ENCODE data around the gene CFAP20. TPM values are rescaled to one million over a fixed set of nuclear protein-coding genes. Genes with fewer than 3 reads are reported as not detected.

The CFAP20 gene
- total and polyA plus RNA-seq, 5 donors from 2014 or later, result 41.9 to 147 (median 52.3) TPM

DNA sequence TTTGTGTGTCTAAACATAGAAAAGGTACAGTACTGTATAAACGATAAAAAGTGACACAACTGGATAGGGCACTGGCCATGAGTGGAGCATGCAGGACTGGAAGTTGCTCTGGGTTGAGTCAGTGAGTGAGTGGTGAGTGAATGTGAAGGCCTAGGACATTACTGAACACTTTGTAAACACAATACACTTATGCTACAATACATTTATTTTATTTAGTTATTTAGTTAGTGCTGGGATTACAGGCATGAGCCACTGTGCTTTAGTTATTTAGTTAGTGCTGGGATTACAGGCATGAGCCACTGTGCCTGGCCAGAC is 4.6 kb downstream of the CFAP20 start:
- H3K4me3 Mint-ChIP-seq, result peak overlapping the region in 2 of 4 donors; percentile 21 to 55
- no peaks in the 10 kb centered on the region for H3K36me3 Mint-ChIP-seq

DNA sequence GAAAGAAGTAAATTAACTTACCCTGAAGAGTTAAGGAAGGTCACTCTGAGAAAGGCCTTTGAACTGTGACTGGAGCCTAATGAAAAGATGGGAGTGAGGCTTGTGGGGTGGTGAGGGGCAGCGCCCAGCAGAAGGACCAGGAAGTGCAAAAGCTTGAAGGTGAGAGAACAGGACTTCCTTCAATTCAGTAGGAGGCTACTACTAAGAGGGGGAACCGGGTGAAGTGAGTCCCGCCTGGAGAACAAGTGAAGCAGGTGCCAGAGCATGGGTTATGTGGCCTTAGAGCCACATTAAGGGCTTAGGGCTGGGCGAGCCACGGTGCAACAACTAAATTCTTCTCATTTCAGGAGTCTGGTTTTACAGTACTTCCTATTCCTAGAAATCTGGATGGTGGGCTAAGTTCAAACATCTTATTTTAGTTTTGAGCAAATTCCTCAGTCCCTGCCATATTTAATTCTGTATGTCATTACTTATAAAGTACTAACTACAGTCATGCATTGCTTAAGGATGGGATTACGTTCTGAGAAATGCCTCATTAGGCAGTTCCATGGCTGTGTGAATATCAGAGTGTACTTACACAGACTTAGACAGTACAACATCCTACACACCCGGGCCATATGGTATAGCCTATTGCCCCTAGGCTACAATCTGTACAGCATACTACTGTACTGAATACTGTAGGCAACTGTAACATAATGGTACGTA is 5.1 kb downstream of the CFAP20 start:
- Mint-ChIP-seq H3K27ac (peak overlapping the region in 2 of 3 donors; percentile 74 to 93), H3K27me3 (peaks cover under 1% of the 10 kb centered on the region), H3K4me1 (peaks cover 43 to 82% (median 63%) of the 10 kb centered on the region in 4 donors), H3K36me3 (no peaks in the 10 kb centered on the region), H3K9me3 (no peaks in the 10 kb centered on the region), H3K4me3 (peak overlapping the region in 2 of 4 donors; percentile 9 to 55)
- DNase-seq (no peak), ATAC-seq (ENCODE audit: low read depth in 2 of 2) (no peak)
- Histone ChIP-seq H3K27me3 (ENCODE audit: control insufficient read depth, insufficient read depth, low read length) (no peaks in the 10 kb centered on the region), H3K4me1 (ENCODE audit: control insufficient read depth, insufficient read depth, low read length, poor library complexity, severe bottlenecking) (peaks cover 58% of the 10 kb centered on the region), H3K4me3 (ENCODE audit: low read depth, low read length) (no peak overlapping the region), H3K9me3 (ENCODE audit: control insufficient read depth in 2 of 2, low read length in 2 of 2) (no peaks in the 10 kb centered on the region), H3K27ac (ENCODE audit: insufficient read depth, low read length, poor library complexity, severe bottlenecking) (no peak overlapping the region), H3K36me3 (ENCODE audit: control insufficient read depth, insufficient read depth, low read length) (no peaks in the 10 kb centered on the region)

More for the DNA sequence above, 4.6 kb downstream of the CFAP20 start:
- Histone ChIP-seq H3K9me3 (ENCODE audit: control insufficient read depth in 2 of 2, low read length in 2 of 2) (no peaks in the 10 kb centered on the region), H3K27ac (ENCODE audit: insufficient read depth, low read length, poor library complexity, severe bottlenecking) (no peak overlapping the region), H3K27me3 (ENCODE audit: control insufficient read depth, insufficient read depth, low read length) (no peaks in the 10 kb centered on the region), H3K4me1 (ENCODE audit: control insufficient read depth, insufficient read depth, low read length, poor library complexity, severe bottlenecking) (peaks cover 58% of the 10 kb centered on the region), H3K4me3 (ENCODE audit: low read depth, low read length) (no peak overlapping the region), H3K36me3 (ENCODE audit: control insufficient read depth, insufficient read depth, low read length) (no peaks in the 10 kb centered on the region)
- peaks cover 0 to 3% (median 0%) of the 10 kb centered on the region in 7 donors for H3K9me3 Mint-ChIP-seq
- H3K4me1 Mint-ChIP-seq, result peaks cover 43 to 84% (median 63%) of the 10 kb centered on the region in 4 donors
- peak overlapping the region in 2 of 3 donors; percentile 44 to 93 for H3K27ac Mint-ChIP-seq
- peaks cover 5% of the 10 kb centered on the region for H3K27me3 Mint-ChIP-seq
- no peak for DNase-seq
- ATAC-seq (ENCODE audit: low read depth in 2 of 2), result no peak

DNA sequence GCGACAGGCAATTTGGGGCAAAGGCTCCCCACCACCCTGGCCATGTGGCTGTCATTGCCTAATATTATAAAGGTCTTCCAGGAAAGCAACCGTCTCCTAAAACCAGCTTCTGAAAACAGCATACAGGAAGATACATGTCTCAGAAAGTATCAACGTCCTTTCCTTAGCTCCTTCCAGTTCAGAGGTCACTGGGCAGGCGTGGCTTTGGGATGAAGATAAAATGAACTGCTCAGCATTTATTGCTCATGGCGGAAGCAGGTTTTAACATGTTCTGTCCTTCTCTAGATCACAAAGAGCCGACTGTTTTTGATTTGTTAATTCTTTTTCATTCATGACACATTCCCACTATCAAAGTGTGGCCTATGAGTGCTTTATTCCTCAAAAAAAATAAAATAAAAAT is 8.0 kb downstream of the CFAP20 start:
- ATAC-seq (ENCODE audit: low read depth in 2 of 2), result no peak
- Histone ChIP-seq H3K4me1 (ENCODE audit: control insufficient read depth, insufficient read depth, low read length, poor library complexity, severe bottlenecking) (peaks cover 34% of the 10 kb centered on the region), H3K9me3 (ENCODE audit: control insufficient read depth in 2 of 2, low read length in 2 of 2) (no peaks in the 10 kb centered on the region), H3K27me3 (ENCODE audit: control insufficient read depth, insufficient read depth, low read length) (no peaks in the 10 kb centered on the region), H3K36me3 (ENCODE audit: control insufficient read depth, insufficient read depth, low read length) (peaks cover 9% of the 10 kb centered on the region), H3K27ac (ENCODE audit: insufficient read depth, low read length, poor library complexity, severe bottlenecking) (no peak overlapping the region), H3K4me3 (ENCODE audit: low read depth, low read length) (no peak overlapping the region)
- peaks cover 30 to 62% (median 49%) of the 10 kb centered on the region in 4 donors for H3K4me1 Mint-ChIP-seq
- H3K27ac Mint-ChIP-seq, result no peak overlapping the region
- H3K36me3 Mint-ChIP-seq, result peaks cover 6% of the 10 kb centered on the region
- H3K9me3 Mint-ChIP-seq, result no peaks in the 10 kb centered on the region
- no peaks in the 10 kb centered on the region for H3K27me3 Mint-ChIP-seq
- DNase-seq, result no peak
- peak overlapping the region in 1 of 4 donors; percentile 16 for H3K4me3 Mint-ChIP-seq

DNA sequence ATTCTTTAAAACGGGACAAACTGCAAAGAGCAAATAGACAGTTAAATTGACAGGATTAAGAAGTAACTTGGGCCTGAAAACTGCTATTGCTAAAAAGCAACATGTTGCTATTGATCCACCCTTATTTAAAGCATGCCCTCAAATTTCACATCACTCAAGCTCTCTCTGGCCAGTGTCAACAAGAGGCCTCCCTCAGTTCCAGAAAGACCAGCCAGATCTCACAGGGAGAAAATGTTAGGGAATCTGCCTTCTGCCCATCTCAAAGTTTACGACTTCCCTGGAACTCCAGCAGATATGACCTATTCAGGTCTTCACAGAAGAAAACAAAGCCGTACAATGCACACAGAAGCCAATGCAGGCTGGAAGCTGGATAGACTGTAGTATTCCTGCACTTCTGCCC is 8.9 kb downstream of the CFAP20 start:
- H3K9me3 ChIP-seq (ENCODE audit: control insufficient read depth in 2 of 2, low read length in 2 of 2), result no peaks in the 10 kb centered on the region
- no peak overlapping the region for H3K4me3 ChIP-seq (ENCODE audit: low read depth, low read length)
- H3K27me3 ChIP-seq (ENCODE audit: control insufficient read depth, insufficient read depth, low read length), result no peaks in the 10 kb centered on the region
- Mint-ChIP-seq H3K36me3 (peaks cover 15% of the 10 kb centered on the region), H3K4me1 (peaks cover 29 to 54% (median 45%) of the 10 kb centered on the region in 4 donors), H3K9me3 (no peaks in the 10 kb centered on the region), H3K4me3 (no peak overlapping the region), H3K27ac (peak overlapping the region in 1 of 3 donors; percentile 55), H3K27me3 (no peaks in the 10 kb centered on the region)
- ATAC-seq (ENCODE audit: low read depth in 2 of 2) (no peak), DNase-seq (no peak)
- peaks cover 18% of the 10 kb centered on the region for H3K36me3 ChIP-seq (ENCODE audit: control insufficient read depth, insufficient read depth, low read length)
- H3K4me1 ChIP-seq (ENCODE audit: control insufficient read depth, insufficient read depth, low read length, poor library complexity, severe bottlenecking), result peaks cover 25% of the 10 kb centered on the region
- no peak overlapping the region for H3K27ac ChIP-seq (ENCODE audit: insufficient read depth, low read length, poor library complexity, severe bottlenecking)

DNA sequence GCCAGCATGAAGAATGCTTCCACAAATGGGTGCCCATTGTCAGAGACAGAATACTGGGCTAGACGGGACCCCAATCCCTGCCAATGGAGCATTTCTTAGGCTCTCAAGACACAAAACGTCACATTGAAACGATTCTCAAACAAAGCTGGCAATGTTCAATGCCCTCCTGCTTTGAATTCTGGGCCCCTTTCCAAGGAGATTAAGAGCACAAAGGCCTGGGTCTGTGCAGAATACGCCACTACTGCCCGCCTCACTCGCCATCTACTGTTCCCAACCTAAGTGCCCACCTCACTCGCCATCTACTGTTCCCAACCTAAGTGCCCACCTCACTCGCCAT is 9.7 kb downstream of the CFAP20 start:
- Mint-ChIP-seq H3K27me3 (no peaks in the 10 kb centered on the region), H3K36me3 (peaks cover 21% of the 10 kb centered on the region), H3K9me3 (no peaks in the 10 kb centered on the region), H3K4me3 (no peak overlapping the region), H3K4me1 (peaks cover 29 to 50% (median 42%) of the 10 kb centered on the region in 4 donors), H3K27ac (no peak overlapping the region)
- ATAC-seq (ENCODE audit: low read depth in 2 of 2) (no peak), DNase-seq (no peak)
- no peaks in the 10 kb centered on the region for H3K9me3 ChIP-seq (ENCODE audit: control insufficient read depth in 2 of 2, low read length in 2 of 2)
- no peak overlapping the region for H3K27ac ChIP-seq (ENCODE audit: insufficient read depth, low read length, poor library complexity, severe bottlenecking)
- H3K27me3 ChIP-seq (ENCODE audit: control insufficient read depth, insufficient read depth, low read length), result no peaks in the 10 kb centered on the region
- H3K36me3 ChIP-seq (ENCODE audit: control insufficient read depth, insufficient read depth, low read length), result peaks cover 26% of the 10 kb centered on the region
- peaks cover 17% of the 10 kb centered on the region for H3K4me1 ChIP-seq (ENCODE audit: control insufficient read depth, insufficient read depth, low read length, poor library complexity, severe bottlenecking)
- no peak overlapping the region for H3K4me3 ChIP-seq (ENCODE audit: low read depth, low read length)

DNA sequence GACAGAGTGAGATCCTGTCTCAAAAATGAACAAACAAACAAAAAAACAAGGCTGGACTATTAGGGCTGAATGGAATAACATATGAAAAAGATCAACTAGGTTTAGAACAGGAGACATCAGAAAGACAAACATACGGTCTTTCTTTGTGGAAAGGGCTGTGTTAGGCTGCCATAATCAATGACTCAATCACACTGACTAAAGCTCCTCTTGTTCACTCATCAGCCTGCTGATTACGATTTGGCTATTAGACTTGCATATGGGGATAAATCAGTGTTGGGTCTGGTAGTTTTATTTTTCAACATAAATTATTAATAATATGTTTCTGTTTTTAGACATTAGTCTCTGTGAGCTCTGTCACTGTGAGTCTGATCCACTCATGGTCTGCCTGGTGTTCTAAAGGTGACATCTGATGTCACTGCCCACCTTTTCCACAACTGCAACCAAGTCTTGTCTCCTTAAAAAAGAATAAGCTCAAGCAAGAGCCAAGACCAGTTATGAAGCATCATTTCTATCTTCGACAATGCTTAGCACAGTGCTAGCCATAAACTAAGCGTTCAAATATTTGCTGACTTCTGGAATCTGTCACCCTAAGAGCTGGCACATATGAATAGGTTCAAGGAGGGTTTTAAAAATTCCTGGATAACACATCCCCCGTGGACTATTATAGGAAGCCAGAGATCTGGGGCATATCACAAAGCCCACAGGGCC is 10.2 kb downstream of the CFAP20 start:
- H3K4me1 ChIP-seq (ENCODE audit: control insufficient read depth, insufficient read depth, low read length, poor library complexity, severe bottlenecking), result peaks cover 13% of the 10 kb centered on the region
- DNase-seq (no peak), ATAC-seq (ENCODE audit: low read depth in 2 of 2) (no peak)
- peak overlapping the region in 2 of 3 donors; percentile 19 to 21 for H3K27ac Mint-ChIP-seq
- no peak overlapping the region for H3K4me3 Mint-ChIP-seq
- peaks cover 22% of the 10 kb centered on the region for H3K36me3 Mint-ChIP-seq
- no peak overlapping the region for H3K27ac ChIP-seq (ENCODE audit: insufficient read depth, low read length, poor library complexity, severe bottlenecking)
- no peaks in the 10 kb centered on the region for H3K9me3 ChIP-seq (ENCODE audit: control insufficient read depth in 2 of 2, low read length in 2 of 2)
- H3K9me3 Mint-ChIP-seq, result no peaks in the 10 kb centered on the region
- H3K27me3 ChIP-seq (ENCODE audit: control insufficient read depth, insufficient read depth, low read length), result no peaks in the 10 kb centered on the region
- no peaks in the 10 kb centered on the region for H3K27me3 Mint-ChIP-seq
- peaks cover 30% of the 10 kb centered on the region for H3K36me3 ChIP-seq (ENCODE audit: control insufficient read depth, insufficient read depth, low read length)
- peaks cover 28 to 44% (median 36%) of the 10 kb centered on the region in 4 donors for H3K4me1 Mint-ChIP-seq
- H3K4me3 ChIP-seq (ENCODE audit: low read depth, low read length), result no peak overlapping the region

DNA sequence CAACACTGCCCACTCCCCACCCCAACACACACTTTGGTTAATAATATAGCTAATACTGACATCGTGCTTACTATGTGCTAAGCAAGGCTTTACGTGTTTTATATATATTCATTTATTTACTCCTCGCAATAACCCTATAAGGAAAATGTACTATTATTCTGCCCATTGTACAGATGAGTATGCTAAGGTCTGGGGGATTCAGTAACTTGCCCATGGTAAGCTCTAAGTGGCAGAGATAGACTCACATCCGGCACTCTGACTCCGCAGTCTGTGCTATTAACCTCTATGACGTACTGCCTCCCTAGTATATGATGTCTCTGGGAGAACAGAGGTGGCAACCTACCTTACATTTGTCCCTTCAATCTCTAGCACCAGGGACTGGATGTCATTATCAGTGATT is 12.7 kb downstream of the CFAP20 start:
- Mint-ChIP-seq H3K27ac (peak overlapping the region in 2 of 3 donors; percentile 49 to 61), H3K9me3 (no peaks in the 10 kb centered on the region), H3K27me3 (no peaks in the 10 kb centered on the region), H3K36me3 (peaks cover 33% of the 10 kb centered on the region), H3K4me3 (no peak overlapping the region), H3K4me1 (peaks cover 21 to 26% (median 24%) of the 10 kb centered on the region in 4 donors)
- no peaks in the 10 kb centered on the region for H3K27me3 ChIP-seq (ENCODE audit: control insufficient read depth, insufficient read depth, low read length)
- peaks cover 41% of the 10 kb centered on the region for H3K36me3 ChIP-seq (ENCODE audit: control insufficient read depth, insufficient read depth, low read length)
- H3K27ac ChIP-seq (ENCODE audit: insufficient read depth, low read length, poor library complexity, severe bottlenecking), result no peak overlapping the region
- no peaks in the 10 kb centered on the region for H3K9me3 ChIP-seq (ENCODE audit: control insufficient read depth in 2 of 2, low read length in 2 of 2)
- peaks cover 4% of the 10 kb centered on the region for H3K4me1 ChIP-seq (ENCODE audit: control insufficient read depth, insufficient read depth, low read length, poor library complexity, severe bottlenecking)
- ATAC-seq (ENCODE audit: low read depth in 2 of 2) (no peak), DNase-seq (no peak)
- H3K4me3 ChIP-seq (ENCODE audit: low read depth, low read length), result no peak overlapping the region
